Lung microvascular endothelial cell (primary cell): ENCODE results near the gene SRSF8. TPM values are rescaled to one million over a fixed set of nuclear protein-coding genes. Genes with fewer than 3 reads are reported as not detected.

Experiments
- total RNA-seq: library from RNA; depleted of rRNA; stranded (reverse); fragments of >200 nt; gene quantifications from 2 replicates; pipeline ENCODE4 v1.2.1, GENCODE V29; 2014

The SRSF8 gene
- total RNA-seq, 1 donor from 2014 or later: 20.4 TPM

Other genes with a start within 250 kb of the SRSF8 start
- gene CWC15, start 93.4 kb upstream of the SRSF8 start, total RNA-seq: 24.2 and 28.4 TPM in 2 replicates
- 0.20 and 0.22 TPM in 2 replicates for gene KDM4D, start 93.2 kb upstream of the SRSF8 start, total RNA-seq
- gene KDM4E, start 41.7 kb upstream of the SRSF8 start, total RNA-seq: not detected in 2 replicates
- not detected in 2 replicates for gene KDM4F, start 17.5 kb upstream of the SRSF8 start, total RNA-seq
- gene ENDOD1, start 22.9 kb downstream of the SRSF8 start, total RNA-seq: 43.2 and 61.1 TPM in 2 replicates
- gene SESN3, start 164.3 kb downstream of the SRSF8 start, total RNA-seq: 19.0 and 51.2 TPM in 2 replicates